ENCODE results near the gene KCNMA1.

The KCNMA1 gene

GRCh38 chr10:77442699-77443189, 194.9 kb downstream of the KCNMA1 start:
- no peaks in the 10 kb centered on the region for H3K9me3 Mint-ChIP-seq
- no peaks in the 10 kb centered on the region for H3K4me1 Mint-ChIP-seq
- ATAC-seq = no peak
- H3K36me3 Mint-ChIP-seq = no peaks in the 10 kb centered on the region
- H3K4me3 Mint-ChIP-seq = no peak overlapping the region
- no peaks in the 10 kb centered on the region for H3K27me3 Mint-ChIP-seq
- H3K27ac Mint-ChIP-seq = no peak overlapping the region

DNA sequence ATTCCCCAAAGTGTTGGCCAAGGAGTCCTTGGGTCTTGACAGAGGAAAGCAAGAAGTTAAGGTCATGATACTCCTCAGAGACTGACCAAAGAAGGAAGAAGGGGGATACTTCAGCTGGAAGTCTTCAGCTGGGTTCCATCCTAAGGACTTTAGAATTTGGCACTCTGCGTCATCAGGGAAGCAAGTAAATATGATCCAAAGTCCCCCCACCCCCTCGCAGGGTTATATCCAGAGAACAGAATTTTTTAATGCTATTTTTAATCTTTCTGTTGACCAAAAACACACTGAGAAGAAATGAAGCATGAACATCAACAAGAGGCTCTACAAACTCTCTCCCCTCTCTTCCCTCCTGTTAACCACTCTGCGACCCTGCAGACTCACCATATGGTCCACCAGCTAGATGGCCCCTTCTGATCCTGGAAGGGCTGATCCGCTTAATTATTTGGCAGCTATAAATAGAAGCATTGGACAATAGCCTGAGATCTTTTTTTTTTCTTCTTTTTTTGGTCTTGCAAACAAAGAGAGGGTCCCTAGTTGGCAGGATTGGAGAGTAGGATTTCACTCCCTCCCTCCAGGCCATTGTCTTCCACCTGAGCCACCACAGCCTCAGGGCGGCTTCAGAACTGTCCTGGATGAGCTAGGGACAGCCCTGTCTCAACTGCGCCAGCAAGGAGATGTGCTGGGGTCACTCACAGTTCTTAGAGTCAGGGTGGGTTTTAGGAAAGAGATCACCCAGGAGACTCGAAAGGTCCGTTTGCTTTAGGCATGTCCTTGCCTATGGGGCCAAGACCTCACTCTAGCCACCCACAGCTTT, 196.0 kb downstream of the KCNMA1 start:
- ATAC-seq = no peak
- Mint-ChIP-seq H3K4me1 (no peaks in the 10 kb centered on the region), H3K36me3 (no peaks in the 10 kb centered on the region), H3K4me3 (no peak overlapping the region), H3K27me3 (no peaks in the 10 kb centered on the region), H3K9me3 (no peaks in the 10 kb centered on the region), H3K27ac (no peak overlapping the region)

DNA sequence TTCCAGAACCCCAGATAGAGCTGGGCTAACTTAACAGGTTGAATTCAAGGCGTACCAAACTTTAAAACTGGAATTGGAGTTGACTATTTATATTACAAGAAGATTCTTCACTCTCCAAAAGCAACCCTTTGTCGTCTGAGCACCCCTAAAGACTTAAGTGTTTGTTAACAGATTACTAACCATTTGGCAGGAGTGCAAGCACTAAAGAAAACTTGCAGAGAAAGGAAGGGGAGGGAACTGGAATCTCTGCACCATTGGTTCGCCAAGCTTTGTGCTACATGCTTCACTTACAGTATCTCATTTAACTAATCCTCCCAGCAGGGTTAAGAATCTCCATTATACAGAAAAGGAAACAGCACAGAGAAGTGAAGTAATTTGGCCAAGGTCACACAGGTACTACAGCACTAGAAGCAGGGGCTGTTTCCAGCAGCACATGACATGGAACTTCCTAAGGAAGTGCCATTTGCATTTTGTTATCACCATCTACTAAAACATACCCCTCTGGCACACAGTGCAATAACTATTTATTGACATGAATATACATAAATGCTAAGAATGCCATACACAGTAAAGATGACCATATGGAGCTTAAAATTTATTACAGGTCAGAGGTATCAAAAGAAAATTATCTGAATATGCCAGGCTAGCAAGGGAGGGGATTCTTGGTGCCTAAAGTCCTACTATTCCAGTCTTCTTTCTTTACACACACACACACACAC, 201.2 kb downstream of the KCNMA1 start:
- H3K27ac Mint-ChIP-seq = no peak overlapping the region
- H3K36me3 Mint-ChIP-seq = no peaks in the 10 kb centered on the region
- H3K4me3 Mint-ChIP-seq = no peak overlapping the region
- H3K27me3 Mint-ChIP-seq = no peaks in the 10 kb centered on the region
- no peaks in the 10 kb centered on the region for H3K9me3 Mint-ChIP-seq
- H3K4me1 Mint-ChIP-seq = no peaks in the 10 kb centered on the region
- ATAC-seq = no peak

- H3K36me3 Mint-ChIP-seq = no peaks in the 10 kb centered on the region
- H3K27me3 Mint-ChIP-seq = no peaks in the 10 kb centered on the region
- H3K4me3 Mint-ChIP-seq = no peak overlapping the region
- H3K27ac Mint-ChIP-seq = peak overlapping the region; percentile 8
- ATAC-seq = no peak
- H3K9me3 Mint-ChIP-seq = no peaks in the 10 kb centered on the region
- H3K4me1 Mint-ChIP-seq = no peaks in the 10 kb centered on the region
These were observed 204.1 kb downstream of the KCNMA1 start for GRCh38 chr10:77433546-77433945.

DNA sequence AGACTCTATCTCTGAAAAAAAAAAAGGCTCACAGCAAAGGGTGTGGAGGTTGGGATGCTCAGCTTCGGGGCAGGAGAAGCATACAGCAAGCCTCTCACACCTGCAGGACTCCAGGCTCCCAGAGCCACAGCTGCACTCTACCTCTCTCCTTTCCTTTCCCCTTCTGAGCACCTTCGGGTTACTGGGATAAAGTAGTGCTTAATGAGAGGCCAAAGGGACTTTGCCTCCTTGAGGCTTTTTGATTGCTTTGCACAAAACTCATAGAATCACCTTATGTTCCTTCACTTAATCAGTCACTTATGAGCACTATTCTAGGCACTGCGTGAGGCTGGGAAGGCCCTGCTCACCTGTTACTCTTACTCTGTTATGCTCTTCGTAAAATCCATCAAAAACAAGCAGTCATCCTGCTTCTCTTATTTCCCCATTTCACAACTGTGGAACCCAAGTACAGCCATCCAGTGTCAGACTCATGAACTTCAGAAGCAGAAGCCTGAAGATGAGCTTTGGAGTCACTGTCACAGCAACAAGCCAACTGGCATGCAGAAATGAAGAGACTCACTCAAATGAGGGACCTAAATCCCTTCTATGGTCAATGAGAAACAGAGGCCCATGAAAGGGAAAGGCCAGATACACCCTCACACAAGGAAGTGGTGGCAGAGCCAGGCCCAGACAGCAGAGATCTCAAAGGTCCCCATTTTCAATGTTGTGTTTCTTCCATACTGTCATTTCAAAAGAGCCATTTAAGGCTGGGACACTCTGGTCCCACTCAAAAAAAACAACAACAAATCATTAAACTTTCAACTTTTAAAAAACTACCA, 205.4 kb downstream of the KCNMA1 start:
- Mint-ChIP-seq H3K27ac (no peak overlapping the region), H3K36me3 (no peaks in the 10 kb centered on the region), H3K4me1 (no peaks in the 10 kb centered on the region), H3K9me3 (no peaks in the 10 kb centered on the region), H3K27me3 (no peaks in the 10 kb centered on the region), H3K4me3 (no peak overlapping the region)
- peak; percentile 51 for ATAC-seq

- H3K9me3 Mint-ChIP-seq = no peaks in the 10 kb centered on the region
- no peaks in the 10 kb centered on the region for H3K36me3 Mint-ChIP-seq
- no peak overlapping the region for H3K4me3 Mint-ChIP-seq
- ATAC-seq = no peak
- H3K27ac Mint-ChIP-seq = no peak overlapping the region
- no peaks in the 10 kb centered on the region for H3K27me3 Mint-ChIP-seq
- no peaks in the 10 kb centered on the region for H3K4me1 Mint-ChIP-seq
These were observed 206.4 kb downstream of the KCNMA1 start for GRCh38 chr10:77431209-77431611.

DNA sequence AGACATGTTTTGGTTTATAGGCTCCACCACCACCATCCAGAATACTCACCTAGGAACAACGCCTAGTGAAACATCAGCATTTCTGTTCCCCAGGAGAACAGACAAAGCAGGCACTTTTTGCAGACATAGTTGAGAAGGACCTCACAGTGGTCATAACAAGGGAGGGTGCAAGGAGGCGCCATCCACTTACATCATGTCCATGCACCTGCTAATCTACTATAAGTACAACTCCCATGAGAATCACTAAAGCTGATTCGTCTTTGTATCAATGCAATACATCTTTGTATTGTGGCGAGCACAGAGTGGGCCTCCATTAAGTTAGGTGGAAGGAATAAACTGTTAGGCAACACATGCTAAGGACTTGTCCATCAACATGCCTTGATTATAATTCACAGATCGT, 207.1 kb downstream of the KCNMA1 start:
- ATAC-seq = no peak

DNA sequence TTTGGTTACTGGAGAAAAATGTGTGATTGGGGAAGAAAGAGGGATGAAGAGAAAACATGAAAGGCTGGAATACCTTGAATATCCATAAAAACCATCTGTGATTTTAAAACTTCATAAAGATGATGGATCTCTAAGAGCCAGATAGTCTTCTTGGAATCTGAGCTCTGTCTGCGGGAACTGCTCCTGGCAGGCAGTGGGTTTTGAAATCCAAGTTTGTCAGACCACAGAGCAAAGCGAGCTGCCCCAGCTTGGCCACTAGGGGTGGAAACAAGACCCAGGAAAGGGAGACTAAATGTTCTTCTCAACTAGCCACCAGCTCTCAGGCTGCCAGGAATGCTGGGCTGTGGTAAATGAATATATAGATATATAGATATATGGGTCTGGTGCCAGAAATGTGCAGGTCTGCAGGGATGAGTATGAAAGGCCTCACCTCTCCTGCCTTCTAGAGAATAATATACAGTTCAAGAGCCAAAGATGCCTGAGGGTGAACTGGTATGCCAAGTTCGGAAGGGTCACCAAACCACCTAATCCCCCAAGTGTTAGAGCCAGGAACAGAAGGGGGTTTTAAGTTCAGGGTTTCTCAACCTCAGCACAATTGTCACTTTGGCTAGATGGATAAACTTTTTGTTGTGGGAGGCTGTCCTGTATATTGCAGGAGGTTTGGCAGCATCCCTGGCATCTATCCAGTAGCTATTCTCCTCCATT, 208.8 kb downstream of the KCNMA1 start:
- H3K36me3 Mint-ChIP-seq = no peaks in the 10 kb centered on the region
- no peaks in the 10 kb centered on the region for H3K4me1 Mint-ChIP-seq
- no peaks in the 10 kb centered on the region for H3K27me3 Mint-ChIP-seq
- H3K27ac Mint-ChIP-seq = no peak overlapping the region
- no peak overlapping the region for H3K4me3 Mint-ChIP-seq
- no peak for ATAC-seq
- no peaks in the 10 kb centered on the region for H3K9me3 Mint-ChIP-seq

More for the DNA sequence above, 207.1 kb downstream of the KCNMA1 start:
- Mint-ChIP-seq H3K4me3 (no peak overlapping the region), H3K27ac (no peak overlapping the region), H3K9me3 (no peaks in the 10 kb centered on the region), H3K4me1 (no peaks in the 10 kb centered on the region), H3K36me3 (no peaks in the 10 kb centered on the region), H3K27me3 (no peaks in the 10 kb centered on the region)

DNA sequence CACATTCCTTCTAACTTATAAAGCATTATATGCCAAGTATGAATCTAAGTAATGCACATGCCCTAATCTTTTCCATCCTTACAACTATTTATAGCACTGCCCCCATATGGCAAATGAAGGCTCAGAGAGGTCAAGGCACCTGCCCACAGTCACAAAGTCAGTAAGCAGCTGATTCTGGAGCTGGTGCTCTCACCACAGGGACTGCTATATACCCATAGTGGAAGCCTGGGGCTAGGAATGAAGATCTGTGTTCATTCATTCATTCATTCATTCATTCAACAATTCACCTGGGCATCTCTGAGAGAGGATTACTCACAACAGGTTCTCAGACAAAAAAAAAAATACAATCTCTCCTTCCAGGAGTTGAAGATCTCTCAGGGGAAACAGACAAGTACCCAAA, 213.4 kb downstream of the KCNMA1 start:
- Mint-ChIP-seq H3K4me1 (no peaks in the 10 kb centered on the region), H3K27me3 (no peaks in the 10 kb centered on the region), H3K27ac (no peak overlapping the region), H3K9me3 (no peaks in the 10 kb centered on the region), H3K36me3 (no peaks in the 10 kb centered on the region), H3K4me3 (no peak overlapping the region)
- no peak for ATAC-seq

DNA sequence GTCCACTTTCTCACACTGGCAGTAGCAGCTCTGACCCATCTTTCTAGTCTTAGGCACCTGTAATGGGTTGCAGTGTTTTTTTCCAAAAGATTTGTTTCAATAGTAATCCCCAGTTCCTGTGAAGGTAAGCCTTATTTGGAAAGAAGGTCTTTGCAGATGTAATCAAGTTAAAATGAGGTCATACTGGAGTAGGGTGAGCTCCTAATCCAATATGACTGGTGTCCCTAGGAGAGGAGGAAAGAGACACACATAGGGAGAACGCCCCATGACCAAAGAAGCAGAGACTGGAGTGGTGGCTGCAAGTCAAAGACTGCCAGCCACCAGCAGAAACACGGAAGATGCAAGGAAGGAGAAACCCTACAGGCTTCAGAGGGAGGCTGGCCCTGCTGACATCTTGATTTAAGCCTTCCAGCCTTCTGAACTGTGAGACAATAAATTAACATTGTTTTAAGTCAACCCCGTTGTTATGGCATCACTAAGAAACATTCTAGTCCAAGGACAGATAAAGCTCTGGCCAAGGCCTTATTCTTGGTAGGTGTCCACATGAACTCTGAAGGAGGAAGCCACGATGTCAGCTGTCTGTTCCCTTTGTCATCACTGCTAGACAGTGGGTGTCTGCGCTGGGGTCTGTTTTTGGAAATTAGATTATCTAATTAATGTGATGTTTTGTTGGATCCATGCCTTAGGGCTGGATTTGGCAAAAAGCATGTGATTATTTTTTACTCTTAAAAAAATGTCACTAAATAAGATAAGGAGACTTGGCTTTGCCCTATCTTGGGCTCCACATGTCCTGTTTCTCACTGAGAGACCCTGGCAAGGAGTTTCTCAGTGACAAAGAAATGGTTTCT, 214.9 kb downstream of the KCNMA1 start:
- Mint-ChIP-seq H3K36me3 (no peaks in the 10 kb centered on the region), H3K27ac (no peak overlapping the region), H3K4me1 (no peaks in the 10 kb centered on the region), H3K4me3 (no peak overlapping the region), H3K27me3 (no peaks in the 10 kb centered on the region), H3K9me3 (no peaks in the 10 kb centered on the region)
- no peak for ATAC-seq

GRCh38 chr10:77421591-77421990, 216.0 kb downstream of the KCNMA1 start:
- H3K4me3 Mint-ChIP-seq = no peak overlapping the region
- H3K27me3 Mint-ChIP-seq = peaks cover 8% of the 10 kb centered on the region
- no peaks in the 10 kb centered on the region for H3K4me1 Mint-ChIP-seq
- no peaks in the 10 kb centered on the region for H3K9me3 Mint-ChIP-seq
- ATAC-seq = no peak
- no peaks in the 10 kb centered on the region for H3K36me3 Mint-ChIP-seq
- no peak overlapping the region for H3K27ac Mint-ChIP-seq

GRCh38 chr10:77420947-77421523, 216.6 kb downstream of the KCNMA1 start:
- Mint-ChIP-seq H3K27ac (no peak overlapping the region), H3K27me3 (peaks cover 9% of the 10 kb centered on the region), H3K9me3 (no peaks in the 10 kb centered on the region), H3K36me3 (no peaks in the 10 kb centered on the region), H3K4me1 (no peaks in the 10 kb centered on the region), H3K4me3 (no peak overlapping the region)
- no peak for ATAC-seq

DNA sequence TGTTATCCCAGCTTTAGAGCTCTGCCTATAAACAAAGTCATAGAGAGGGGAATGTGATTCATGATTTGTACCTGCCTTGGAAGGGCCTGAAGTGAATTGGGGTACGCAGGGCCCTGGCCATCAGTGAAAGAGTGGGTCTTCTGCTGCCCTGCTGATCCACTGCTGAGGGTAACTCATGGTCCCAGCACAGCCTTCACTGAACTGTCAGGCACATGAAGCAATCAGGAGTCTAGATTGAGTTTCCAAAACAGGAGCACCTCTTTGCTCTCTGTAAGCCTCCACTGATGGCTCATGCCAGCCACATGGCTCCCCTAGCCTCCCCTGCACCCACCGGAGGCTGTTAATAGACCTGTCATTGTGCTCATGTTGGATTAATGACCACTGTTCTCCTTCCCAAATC, 217.6 kb downstream of the KCNMA1 start:
- H3K27ac Mint-ChIP-seq = no peak overlapping the region
- H3K4me3 Mint-ChIP-seq = no peak overlapping the region
- no peaks in the 10 kb centered on the region for H3K9me3 Mint-ChIP-seq
- no peaks in the 10 kb centered on the region for H3K36me3 Mint-ChIP-seq
- no peaks in the 10 kb centered on the region for H3K4me1 Mint-ChIP-seq
- no peak for ATAC-seq
- H3K27me3 Mint-ChIP-seq = peaks cover 9% of the 10 kb centered on the region

- peaks cover 9% of the 10 kb centered on the region for H3K27me3 Mint-ChIP-seq
- H3K4me1 Mint-ChIP-seq = no peaks in the 10 kb centered on the region
- no peak overlapping the region for H3K27ac Mint-ChIP-seq
These were observed 218.6 kb downstream of the KCNMA1 start for GRCh38 chr10:77419056-77419455.

More at GRCh38 chr10:77419056-77419455, 218.6 kb downstream of the KCNMA1 start:
- Mint-ChIP-seq H3K9me3 (no peaks in the 10 kb centered on the region), H3K4me3 (no peak overlapping the region), H3K36me3 (no peaks in the 10 kb centered on the region)
- ATAC-seq = no peak
